ENCODE data around the gene FBXO2.

- TF ChIP-seq SP1 (IDR thresholded peaks at IDR 0.05) (no peak), HDGF (IDR thresholded peaks at IDR 0.05; ENCODE audit: borderline replicate concordance) (no peak), NFRKB (IDR thresholded peaks at IDR 0.05) (no peak), FOXM1 (IDR thresholded peaks at IDR 0.05; ENCODE audit: borderline replicate concordance) (no peak), ZNF384 (IDR thresholded peaks at IDR 0.05) (no peak), FOXA1 (IDR thresholded peaks at IDR 0.05) (no peak), ELF4 (IDR thresholded peaks at IDR 0.05) (no peak), SUZ12 (IDR thresholded peaks at IDR 0.05) (no peak), BHLHE40 (IDR thresholded peaks at IDR 0.05; ENCODE audit: borderline replicate concordance) (no peak), ARNT (IDR thresholded peaks at IDR 0.05) (no peak), CTBP1 (IDR thresholded peaks at IDR 0.05; ENCODE audit: borderline replicate concordance) (no peak)
These were observed 16.1 kb downstream of the FBXO2 start for GRCh38 chr1:11638121-11638520.
